Caco-2 (cell line): Measurements from ENCODE around the gene CPEB4. TPM values are rescaled to one million over a fixed set of nuclear protein-coding genes. Genes with fewer than 3 reads are reported as not detected.

ENCODE experiments used
- BruUV-seq: library from RNA; stranded (reverse); fragments of 400-500 nt; replicated peaks from 2 replicates; lab custom pipeline; 2021; lab: Mats Ljungman, UMichigan
- CTCF ChIA-PET: fragments of 300-600 bp; sonication (Branson Sonifier 250); formaldehyde crosslinking; loops from one replicate; lab custom pipeline; 2022; ENCODE audit warnings: antibody characterized with exemption; lab: Charles Lee
- POLR2A ChIA-PET: fragments of 300-600 bp; sonication (Branson Sonifier 250); formaldehyde crosslinking; loops from one replicate; lab custom pipeline; 2022; ENCODE audit warnings: antibody characterized with exemption; lab: Charles Lee
- DNase-seq, 2 experiments: peaks; one replicate each; pipeline versions ENCODE4 v3.0.0 to v3.0.0-alpha.2; 2020 to 2022
- H3K27me3 ChIP-seq: replicated peaks from 2 replicates; pipeline ENCODE4 v1.6.0; 2011; ENCODE audit warnings: low read length; ENCODE audit not compliant: control insufficient read depth, insufficient read depth
- H3K36me3 ChIP-seq: 2 replicates; pipeline ENCODE4 v1.5.1; 2011; ENCODE audit warnings: low read length; ENCODE audit not compliant: control insufficient read depth, insufficient read depth
- H3K4me1 ChIP-seq: fragments of 250-450 bp; sonication (Bioruptor Pico); 2 replicates; pipeline ENCODE4 v1.5.1; 2020; ENCODE audit warnings: mild to moderate bottlenecking
- H3K4me3 ChIP-seq: 2 replicates; pipeline ENCODE4 v1.5.1; 2011; ENCODE audit warnings: low read depth, mild to moderate bottlenecking, control low read depth, low read length
- H3K9me3 ChIP-seq: fragments of 250-450 bp; sonication (Bioruptor Pico); 2 replicates; pipeline ENCODE4 v1.5.1; 2020; ENCODE audit warnings: mild to moderate bottlenecking, moderate library complexity
- H3K27ac Mint-ChIP-seq: one replicate; pipeline ENCODE4 v1.8.0; 2022; ENCODE audit warnings: mixed read lengths; ENCODE audit not compliant: unreplicated experiment
- H3K27me3 Mint-ChIP-seq: one replicate; pipeline ENCODE4 v1.8.0; 2022; ENCODE audit warnings: mixed read lengths; ENCODE audit not compliant: insufficient read depth, unreplicated experiment
- H3K36me3 Mint-ChIP-seq: one replicate; pipeline ENCODE4 v1.8.0; 2022; ENCODE audit warnings: mild to moderate bottlenecking, mixed read lengths; ENCODE audit not compliant: insufficient read depth, unreplicated experiment
- H3K4me1 Mint-ChIP-seq: one replicate; pipeline ENCODE4 v1.8.0; 2022; ENCODE audit warnings: low read depth, mixed read lengths; ENCODE audit not compliant: unreplicated experiment
- H3K4me3 Mint-ChIP-seq: one replicate; pipeline ENCODE4 v1.8.0; 2022; ENCODE audit warnings: mild to moderate bottlenecking, moderate library complexity, mixed read lengths; ENCODE audit not compliant: unreplicated experiment
- H3K9me3 Mint-ChIP-seq: one replicate; pipeline ENCODE4 v1.8.0; 2022; ENCODE audit warnings: mixed read lengths; ENCODE audit not compliant: unreplicated experiment
- intact Hi-C: fragments of 100-400 bp; cut with micrococcal nuclease; formaldehyde crosslinking; loops from one replicate; pipeline ENCODE4 v1.10.0; 2022; ENCODE audit not compliant: unreplicated experiment
- total RNA-seq: library from RNA; stranded (reverse); gene quantifications from 2 replicates; pipeline ENCODE4 v1.2.3, GENCODE V29; 2022
- TF ChIP-seq, protein P1 (sequence below), 2 experiments: fragments of 200-600 bp in 1 of 2; IDR thresholded peaks; 1 replicate in 1 of 2; 2 replicates in 1 of 2; pipeline versions ENCODE4 v1.5.1 to v1.8.0; 2011 to 2022; ENCODE audit warnings: antibody characterized with exemption in 1 of 2, control low read depth in 1 of 2, inconsistent platforms in 1 of 2, low read depth in 1 of 2, low read length in 1 of 2, mild to moderate bottlenecking in 1 of 2, moderate library complexity in 1 of 2; ENCODE audit not compliant: insufficient read depth in 1 of 2, severe bottlenecking in 1 of 2, unreplicated experiment in 1 of 2

Gene CPEB4
- total RNA-seq, 1 experiment from 2014 or later: 25.1 TPM

DNA sequence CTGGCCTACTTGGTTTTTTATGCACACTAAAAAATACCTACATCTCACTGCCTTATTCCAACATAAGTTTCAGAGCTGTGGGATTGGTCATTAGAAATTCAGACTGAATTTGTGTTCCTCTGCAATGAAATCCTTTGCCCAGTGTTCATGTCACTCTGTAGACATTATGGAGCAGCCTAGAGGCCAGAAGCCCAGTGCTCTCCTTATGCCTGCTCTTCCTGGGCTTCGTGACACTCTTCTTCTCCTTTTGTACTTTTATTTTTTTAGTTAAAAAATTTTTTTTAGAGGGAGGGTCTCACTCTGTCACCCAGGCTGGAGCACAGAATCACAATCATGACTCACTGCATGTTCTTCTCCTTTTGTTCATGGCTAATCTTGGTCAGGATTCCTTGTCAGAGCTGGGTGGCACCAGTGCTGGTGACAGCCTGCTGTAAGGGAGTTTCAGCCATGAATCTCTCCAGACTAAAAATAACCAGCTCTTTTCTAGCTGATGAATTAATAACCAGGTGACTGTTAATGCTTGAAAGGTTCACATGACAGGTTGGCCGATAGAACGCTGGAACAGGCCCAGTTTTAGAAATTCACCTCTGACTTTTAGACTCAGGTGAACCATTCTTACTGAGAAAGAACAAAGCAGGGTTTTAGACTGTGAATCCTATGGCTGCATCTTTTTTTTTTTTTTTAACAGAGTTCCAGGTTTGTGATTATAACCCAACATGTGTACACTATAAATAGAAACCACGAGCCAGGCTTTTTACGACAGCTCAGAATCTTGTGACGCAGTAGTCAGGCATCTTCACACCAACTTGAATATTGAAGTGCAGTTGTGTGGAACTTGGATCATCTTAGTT is 66.7 kb downstream of the CPEB4 start:
- peaks cover 13% of the 10 kb centered on the region for H3K4me1 ChIP-seq
- H3K27me3 ChIP-seq: no peaks in the 10 kb centered on the region
- Mint-ChIP-seq H3K4me3 (no peak overlapping the region), H3K27me3 (no peaks in the 10 kb centered on the region), H3K36me3 (peaks cover 44% of the 10 kb centered on the region), H3K4me1 (peaks cover 14% of the 10 kb centered on the region), H3K9me3 (no peaks in the 10 kb centered on the region), H3K27ac (no peak overlapping the region)
- no peaks in the 10 kb centered on the region for H3K9me3 ChIP-seq
- ChIA-PET POLR2A (no interaction called here), CTCF (no interaction called here)
- BruUV-seq: no TSS peak
- TF ChIP-seq, protein P1, sequence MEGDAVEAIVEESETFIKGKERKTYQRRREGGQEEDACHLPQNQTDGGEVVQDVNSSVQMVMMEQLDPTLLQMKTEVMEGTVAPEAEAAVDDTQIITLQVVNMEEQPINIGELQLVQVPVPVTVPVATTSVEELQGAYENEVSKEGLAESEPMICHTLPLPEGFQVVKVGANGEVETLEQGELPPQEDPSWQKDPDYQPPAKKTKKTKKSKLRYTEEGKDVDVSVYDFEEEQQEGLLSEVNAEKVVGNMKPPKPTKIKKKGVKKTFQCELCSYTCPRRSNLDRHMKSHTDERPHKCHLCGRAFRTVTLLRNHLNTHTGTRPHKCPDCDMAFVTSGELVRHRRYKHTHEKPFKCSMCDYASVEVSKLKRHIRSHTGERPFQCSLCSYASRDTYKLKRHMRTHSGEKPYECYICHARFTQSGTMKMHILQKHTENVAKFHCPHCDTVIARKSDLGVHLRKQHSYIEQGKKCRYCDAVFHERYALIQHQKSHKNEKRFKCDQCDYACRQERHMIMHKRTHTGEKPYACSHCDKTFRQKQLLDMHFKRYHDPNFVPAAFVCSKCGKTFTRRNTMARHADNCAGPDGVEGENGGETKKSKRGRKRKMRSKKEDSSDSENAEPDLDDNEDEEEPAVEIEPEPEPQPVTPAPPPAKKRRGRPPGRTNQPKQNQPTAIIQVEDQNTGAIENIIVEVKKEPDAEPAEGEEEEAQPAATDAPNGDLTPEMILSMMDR (IDR thresholded peaks at IDR 0.05; ENCODE audit: insufficient read depth in 1 of 2, low read depth in 1 of 2, low read length in 1 of 2, severe bottlenecking in 1 of 2, unreplicated experiment in 1 of 2): no peak
- no peak for DNase-seq
- H3K36me3 ChIP-seq: no peaks in the 10 kb centered on the region; the same call in 1 of the 2 replicates
- H3K4me3 ChIP-seq: no peak overlapping the region
- intact Hi-C loops: no loop called here

DNA sequence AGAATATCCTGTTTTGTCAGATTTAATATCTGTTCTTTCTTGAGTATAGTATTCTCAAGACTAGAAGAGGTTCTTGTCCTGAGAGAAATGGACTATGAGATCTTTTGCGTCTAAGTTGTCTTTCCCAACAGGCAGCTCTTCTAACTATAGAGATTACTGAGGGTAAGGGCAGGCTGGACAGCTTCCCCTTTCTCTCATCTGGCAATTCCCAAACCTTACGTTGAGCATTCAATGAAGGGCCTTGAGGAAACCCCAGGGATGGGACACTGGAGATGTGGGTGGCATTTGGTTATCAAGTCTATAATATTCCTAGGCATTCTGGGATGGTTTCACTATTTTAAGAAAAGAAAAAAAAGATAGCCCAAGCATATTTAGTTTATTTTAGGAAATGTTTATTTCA is 72.8 kb downstream of the CPEB4 start:
- no peaks in the 10 kb centered on the region for H3K36me3 ChIP-seq
- BruUV-seq: no TSS peak
- intact Hi-C loops: no loop called here
- Mint-ChIP-seq H3K27ac (no peak overlapping the region), H3K4me3 (no peak overlapping the region), H3K36me3 (peaks cover 5% of the 10 kb centered on the region), H3K9me3 (no peaks in the 10 kb centered on the region), H3K4me1 (no peaks in the 10 kb centered on the region), H3K27me3 (no peaks in the 10 kb centered on the region)
- DNase-seq: no peak
- H3K27me3 ChIP-seq: no peaks in the 10 kb centered on the region
- ChIA-PET CTCF (no interaction called here), POLR2A (interaction anchor here (0.6 kb wide), 1 partner anchor 15 kb away, joined by 6 read pairs; no protein-coding TSS in a partner anchor)
- 0 out of 2 replicates have a peak, but pooled peaks cover 10% of the 10 kb centered on the region for H3K4me1 ChIP-seq
- no peak overlapping the region for H3K4me3 ChIP-seq
- no peaks in the 10 kb centered on the region for H3K9me3 ChIP-seq
- TF ChIP-seq, protein P1 (IDR thresholded peaks at IDR 0.05; ENCODE audit: insufficient read depth in 1 of 2, low read depth in 1 of 2, low read length in 1 of 2, severe bottlenecking in 1 of 2, unreplicated experiment in 1 of 2): no peak

DNA sequence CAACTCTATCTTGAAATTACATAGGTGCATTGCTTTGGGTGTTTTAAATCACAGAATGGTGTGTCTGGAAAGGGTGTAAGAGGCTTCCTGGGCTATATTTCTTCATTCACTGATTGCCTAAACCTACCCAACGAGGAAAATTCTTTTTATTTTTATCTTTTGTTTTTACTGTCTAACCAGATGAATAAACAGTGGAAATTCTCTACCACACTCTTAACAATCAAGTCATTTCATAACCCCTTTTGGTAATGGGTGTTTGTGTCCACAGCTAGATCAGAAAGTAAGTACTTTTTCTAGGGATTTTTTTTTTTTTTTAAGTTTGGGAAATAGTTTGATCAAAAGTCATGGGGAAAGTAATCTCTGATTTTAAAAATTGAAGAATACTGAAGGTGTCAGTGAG is 73.3 kb downstream of the CPEB4 start:
- Mint-ChIP-seq H3K4me1 (no peaks in the 10 kb centered on the region), H3K36me3 (peaks cover 1% of the 10 kb centered on the region), H3K9me3 (no peaks in the 10 kb centered on the region), H3K27me3 (no peaks in the 10 kb centered on the region), H3K4me3 (no peak overlapping the region), H3K27ac (no peak overlapping the region)
- Histone ChIP-seq H3K4me1 (0 out of 2 replicates have a peak, but pooled peaks cover 10% of the 10 kb centered on the region), H3K36me3 (no peaks in the 10 kb centered on the region), H3K27me3 (no peaks in the 10 kb centered on the region), H3K4me3 (no peak overlapping the region), H3K9me3 (no peaks in the 10 kb centered on the region)
- TF ChIP-seq, protein P1 (IDR thresholded peaks at IDR 0.05; ENCODE audit: insufficient read depth in 1 of 2, low read depth in 1 of 2, low read length in 1 of 2, severe bottlenecking in 1 of 2, unreplicated experiment in 1 of 2): no peak
- BruUV-seq: no TSS peak
- intact Hi-C loops: no loop called here
- no peak for DNase-seq
- POLR2A ChIA-PET: interaction anchor here (0.6 kb wide), 1 partner anchor 15 kb away, joined by 6 read pairs; no protein-coding TSS in a partner anchor
- CTCF ChIA-PET: no interaction called here
